Measurements from ENCODE around the gene PTPRE.

Gene PTPRE

DNA sequence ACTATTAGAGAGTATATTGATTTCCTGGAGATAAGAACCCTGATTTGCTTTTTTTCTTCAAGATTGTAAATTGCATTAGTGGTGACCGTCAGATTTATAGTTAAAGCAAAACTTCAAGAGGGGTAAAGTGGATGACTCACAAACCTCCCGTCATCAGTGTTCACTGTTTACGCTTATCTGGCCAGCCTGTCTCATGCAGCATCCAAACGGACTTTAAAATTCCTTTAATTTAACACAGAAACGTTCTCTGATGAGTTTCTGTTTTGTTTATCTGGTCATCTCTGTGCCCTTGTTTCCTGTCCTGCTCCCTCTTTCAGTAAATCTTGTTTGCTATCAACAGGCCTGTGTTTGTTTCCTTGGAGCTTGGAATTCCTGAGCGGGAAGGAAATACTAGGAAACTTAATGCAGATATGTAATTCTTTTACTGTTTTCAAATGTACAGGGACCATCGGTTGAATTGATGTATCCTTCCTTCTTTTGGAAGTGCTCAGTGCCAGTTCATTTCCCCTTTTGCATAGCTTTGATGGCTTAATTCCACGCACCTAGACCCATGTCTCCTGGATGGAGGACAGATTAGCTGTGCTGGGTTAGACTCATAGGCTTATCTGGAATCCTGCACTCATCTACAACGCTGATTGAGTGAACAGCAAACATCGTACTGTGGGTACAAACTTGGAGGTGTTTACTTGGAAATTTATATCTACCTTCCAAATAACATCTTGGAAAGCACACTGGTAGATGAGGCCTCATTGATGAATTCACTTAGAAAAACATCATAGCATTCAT lies 21.3 kb downstream of the PTPRE start:
- DNase-seq = no peak

DNA sequence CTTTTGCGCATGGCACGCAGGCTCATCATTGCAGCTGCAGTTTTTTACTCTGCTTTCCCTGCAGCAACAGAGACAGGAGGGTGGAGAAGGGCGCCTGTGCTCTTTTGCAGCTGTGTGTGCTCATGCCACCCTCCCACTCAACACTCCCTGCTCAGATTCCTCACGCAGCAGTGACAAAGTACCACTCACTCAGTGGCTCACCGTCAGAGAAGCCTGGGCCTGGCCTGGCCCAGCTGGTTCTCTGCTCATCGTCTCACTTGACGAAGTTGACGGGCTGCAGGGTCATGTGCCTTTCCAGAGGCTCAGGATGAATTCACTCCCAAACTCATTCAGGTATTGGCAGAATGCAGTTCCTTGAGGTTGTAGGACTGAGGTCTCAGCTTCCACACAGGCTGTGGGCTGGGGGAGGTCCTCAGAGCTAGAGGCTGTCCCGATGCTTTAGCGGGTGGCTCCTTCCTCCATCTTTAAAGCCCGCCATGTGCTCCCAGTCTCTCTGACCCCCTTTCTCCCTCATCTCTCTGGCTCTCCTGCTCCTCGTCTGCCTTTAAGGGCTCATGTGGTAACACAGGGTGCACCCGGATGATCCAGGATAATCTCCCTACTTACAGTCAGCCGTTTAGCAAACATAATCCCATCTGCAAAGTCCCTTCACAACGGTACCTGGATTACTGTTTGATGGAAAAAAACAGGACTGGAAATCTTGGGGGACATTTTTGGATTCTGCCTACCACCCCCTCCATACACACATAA lies 25.8 kb downstream of the PTPRE start:
- no peak for DNase-seq

DNA sequence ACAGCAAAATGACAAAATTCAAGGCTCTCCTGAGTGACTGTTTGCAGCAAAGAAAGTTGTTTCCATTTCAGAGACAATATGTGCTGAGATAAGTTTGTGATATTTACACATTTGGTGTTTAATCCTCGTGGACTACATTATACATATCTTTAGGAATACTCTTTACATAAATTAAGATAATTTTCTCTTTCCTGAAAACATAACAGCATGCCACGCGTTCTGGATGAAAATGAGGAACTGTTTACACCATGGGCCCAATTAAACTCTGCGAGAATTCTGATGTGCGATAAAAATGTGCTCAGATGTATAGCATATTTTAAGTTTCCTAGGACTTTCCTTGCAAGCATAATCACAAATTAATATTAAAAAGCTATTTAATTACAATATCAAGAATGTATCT lies 26.4 kb downstream of the PTPRE start:
- no peak for DNase-seq

DNA sequence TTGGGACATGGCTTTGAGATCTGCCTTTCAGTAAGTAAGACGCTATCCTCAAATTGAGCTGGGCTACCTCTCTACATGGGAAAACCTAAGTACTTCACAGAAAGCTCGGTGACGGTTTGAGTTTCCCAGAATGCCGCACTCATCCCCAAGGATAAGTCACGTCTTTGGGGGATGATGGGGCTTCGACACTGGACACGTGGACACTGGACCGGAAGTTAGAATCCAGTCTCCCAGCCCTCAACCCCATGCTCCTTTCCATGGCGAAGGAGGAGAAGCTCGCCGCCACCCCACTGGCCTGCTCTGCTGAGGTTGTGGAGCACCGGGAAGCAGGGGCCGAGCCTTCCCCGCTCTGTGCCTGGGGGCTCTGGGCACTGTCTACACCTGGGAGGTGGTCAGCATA lies 27.5 kb downstream of the PTPRE start:
- DNase-seq = no peak

DNA sequence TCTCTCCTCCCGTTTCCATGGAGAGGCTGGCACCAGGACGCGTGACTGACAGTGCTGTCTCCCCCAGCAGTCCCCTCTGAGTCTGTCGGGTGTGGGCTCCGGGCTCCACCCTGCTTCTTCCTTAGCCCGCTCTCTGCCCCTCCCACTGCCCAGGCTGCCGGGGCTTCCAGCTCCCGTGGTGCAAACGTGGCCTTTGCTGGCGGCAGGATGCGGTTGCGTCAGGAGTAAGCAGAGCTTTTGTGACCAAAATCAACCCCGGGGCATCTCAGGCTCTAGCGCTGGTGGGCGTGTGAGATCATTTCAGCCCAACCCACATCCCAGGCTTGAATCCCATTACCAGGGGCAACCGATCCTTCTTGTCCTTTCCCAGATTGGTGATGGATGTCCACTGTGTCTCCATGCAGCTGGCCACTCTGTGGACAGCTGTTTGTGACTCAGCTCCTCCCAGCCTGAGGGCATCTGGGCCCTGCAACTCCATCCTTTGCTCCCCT lies 28.2 kb downstream of the PTPRE start:
- peak in 5 of 14 donors; percentile 20 to 82 (median 40) for DNase-seq

DNA sequence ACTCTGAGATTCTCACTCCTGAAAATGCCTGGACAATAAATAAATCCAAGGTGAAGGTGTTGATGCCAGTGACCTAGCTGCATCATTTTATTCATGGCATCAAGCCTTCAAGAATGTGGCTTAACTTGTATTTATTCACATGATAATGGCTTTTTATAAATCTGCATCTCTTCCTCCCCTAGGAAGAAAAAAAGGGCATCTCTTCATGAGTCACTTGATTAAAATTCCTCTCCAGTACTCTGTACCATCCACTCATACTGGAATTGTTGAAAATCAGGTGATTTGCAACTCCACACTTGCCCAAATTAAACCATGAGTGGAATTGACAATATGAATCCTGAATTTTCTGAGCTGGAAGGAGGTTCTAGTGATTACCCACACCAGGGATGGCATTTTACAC lies 30.2 kb downstream of the PTPRE start:
- no peak for DNase-seq

DNA sequence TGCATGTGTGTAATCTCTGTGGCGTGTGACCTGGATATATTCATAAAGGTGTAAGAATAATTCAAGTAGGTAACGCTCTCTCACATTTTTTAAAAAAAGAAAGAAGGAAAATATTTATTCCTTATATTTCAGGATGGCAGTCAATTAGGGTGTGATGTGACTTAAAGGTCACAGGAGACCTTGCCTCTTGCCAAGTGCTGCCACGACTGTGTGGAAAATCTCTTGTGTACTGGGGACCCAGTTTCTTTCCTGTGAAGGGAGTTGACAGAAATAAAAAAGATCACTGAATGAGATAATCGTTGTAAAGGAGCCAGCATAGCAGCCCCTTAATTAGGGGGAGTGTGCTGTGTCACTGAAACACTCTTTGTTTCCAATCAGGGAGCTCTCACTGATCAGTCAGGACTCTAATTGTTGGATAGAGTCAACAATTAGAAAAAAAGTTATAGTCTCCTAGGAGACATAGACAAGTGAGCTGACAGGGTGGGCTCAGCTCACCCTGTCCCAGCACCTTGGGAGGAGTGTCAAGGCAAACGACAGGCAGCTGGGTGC lies 31.1 kb downstream of the PTPRE start:
- peak in 1 of 14 donors; percentile 41 for DNase-seq

DNA sequence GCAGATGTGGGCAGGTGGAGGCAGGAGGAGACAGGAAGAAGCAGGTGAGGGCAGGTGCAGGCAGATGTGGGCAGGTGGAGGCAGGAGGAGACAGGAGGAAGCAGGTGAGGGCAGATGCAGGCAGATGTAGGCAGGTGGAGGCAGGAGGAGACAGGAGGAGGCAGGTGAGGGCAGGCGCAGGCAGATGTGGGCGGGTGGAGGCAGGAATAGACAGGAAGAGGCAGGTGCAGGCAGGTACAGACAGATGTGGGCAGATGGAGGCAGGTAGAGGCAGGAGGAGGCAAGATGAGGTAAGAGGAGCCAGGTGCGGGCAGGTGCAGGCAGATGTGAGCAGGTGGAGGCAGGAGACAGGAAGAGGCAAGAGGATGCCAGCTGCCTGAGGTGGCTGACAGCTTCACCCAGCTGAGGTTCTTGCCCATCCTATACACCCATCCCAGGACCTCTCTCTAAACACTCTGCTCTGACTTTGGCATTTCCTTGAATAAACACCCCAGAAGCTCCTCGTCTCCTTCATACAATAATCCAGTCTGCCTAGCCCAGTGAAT lies 33.0 kb downstream of the PTPRE start:
- no peak for DNase-seq

DNA sequence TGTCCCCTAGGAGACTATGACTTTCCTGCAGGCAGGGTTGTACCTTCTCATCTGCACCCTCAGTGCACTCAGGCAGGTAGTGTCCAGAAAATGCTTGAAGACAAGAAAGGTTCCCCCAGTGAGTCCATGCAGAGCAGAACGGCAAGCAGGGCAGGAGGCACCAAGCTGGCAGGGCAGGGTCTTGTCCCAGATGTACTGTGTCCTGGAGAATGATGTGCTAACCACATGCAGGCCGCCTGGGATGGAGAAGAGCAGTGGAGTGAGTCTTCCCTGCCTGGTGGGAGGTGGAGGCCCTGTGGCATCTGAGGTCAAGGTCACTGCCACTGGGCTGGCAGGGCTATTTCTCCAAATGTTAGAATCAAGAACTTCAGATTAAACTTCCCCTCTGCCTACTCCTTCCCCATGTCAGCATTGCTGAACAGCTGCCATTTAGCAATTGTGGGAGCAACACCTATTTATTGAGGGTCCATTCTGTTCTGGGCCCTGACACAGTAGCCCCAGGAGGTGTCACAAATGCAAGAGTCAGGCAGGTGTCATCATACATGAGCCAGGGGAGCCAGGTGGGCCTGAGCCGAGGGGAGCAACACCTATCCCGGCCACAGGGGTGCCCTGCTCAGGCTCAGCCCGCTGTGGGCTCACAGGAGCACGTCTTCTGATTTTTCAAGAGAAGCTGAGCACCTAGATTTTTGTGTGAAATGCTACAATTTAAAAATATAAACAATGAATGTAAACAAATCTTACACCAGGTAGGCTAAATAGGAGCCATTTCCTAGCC lies 34.1 kb downstream of the PTPRE start:
- no peak for DNase-seq

DNA sequence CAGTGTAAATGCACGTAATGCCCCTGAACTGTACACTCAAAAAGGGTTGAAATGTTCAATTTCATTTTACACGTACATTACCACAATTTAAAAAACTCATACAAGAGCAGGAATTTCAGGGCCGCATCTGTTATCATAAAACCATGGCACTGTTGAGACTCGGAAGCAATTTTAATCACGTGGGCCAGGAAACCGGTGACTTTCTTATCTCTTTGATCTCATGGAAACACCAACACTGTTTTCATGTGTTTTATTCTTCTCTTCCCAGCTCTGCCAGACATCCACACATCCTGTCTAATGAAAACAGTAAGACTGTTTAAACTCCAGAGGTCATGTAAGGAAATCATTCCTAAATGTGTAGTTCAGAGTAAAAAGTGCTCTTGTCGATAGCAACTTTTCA lies 35.9 kb downstream of the PTPRE start:
- DNase-seq = no peak

DNA sequence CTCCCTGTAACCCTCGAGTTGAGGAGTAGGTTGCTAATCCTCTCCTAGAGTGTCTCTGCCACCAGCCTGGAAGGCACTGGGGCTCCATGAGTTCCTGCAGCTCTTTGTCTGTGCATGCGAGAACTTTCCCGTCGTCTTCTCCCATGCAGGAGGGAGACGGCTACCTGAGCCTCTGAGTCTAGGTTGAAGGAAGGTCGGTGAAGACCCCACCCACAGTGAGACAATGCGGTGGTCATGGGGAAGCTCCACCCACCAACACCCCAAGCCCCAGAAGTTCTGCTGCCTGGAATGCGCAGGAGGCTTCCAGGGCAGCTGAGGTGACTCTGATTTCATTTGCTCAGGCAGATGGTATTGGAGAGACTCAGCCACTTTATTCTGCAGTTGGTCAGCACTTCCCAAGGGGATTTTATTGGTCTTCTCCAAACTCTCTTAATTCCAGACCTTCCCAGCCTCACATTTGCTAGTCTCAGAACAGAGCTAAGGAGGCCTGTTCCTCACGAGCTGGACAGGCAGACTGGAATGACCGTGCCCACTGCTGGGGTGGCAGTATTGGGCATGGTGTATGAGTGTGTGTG lies 36.5 kb downstream of the PTPRE start:
- DNase-seq = no peak

DNA sequence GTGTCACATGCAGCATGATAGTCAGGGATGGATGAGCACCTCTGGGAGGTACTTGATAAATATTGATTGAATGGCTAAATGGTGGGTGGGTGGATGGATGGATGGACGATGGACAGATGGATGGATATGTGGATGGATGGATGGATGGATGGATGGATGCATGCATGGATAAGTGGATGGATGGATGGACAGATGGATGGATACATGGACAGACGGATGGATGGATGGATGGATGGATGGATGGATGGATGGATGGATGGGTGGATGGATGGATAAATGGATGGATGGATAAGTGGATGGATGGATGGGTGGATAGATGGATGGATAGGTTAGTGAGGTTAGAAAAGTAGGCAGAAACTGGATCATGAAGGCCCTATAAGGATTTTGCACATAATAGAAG lies 37.4 kb downstream of the PTPRE start:
- no peak for DNase-seq

DNA sequence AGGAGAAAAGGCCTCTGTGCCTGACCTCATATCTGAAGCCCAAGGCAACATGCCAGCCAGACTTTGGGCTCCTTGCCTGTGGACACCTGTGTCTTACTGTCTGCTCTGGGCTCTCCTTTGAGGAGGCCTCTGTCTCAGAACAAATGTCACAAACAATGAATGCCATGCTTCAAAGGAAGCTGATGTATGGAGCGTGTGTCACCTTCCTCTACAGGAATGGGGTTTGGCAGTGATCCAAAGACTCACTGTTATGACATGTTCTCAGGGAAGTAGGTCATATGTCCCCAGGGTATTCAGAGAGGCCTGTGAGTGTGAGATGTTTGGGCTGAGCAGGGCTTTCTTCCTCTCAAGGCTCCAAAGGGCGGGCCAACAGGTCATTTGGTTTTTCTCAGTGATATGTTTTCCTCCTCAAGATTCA lies 38.4 kb downstream of the PTPRE start:
- DNase-seq = peak in 1 of 14 donors; percentile 31

DNA sequence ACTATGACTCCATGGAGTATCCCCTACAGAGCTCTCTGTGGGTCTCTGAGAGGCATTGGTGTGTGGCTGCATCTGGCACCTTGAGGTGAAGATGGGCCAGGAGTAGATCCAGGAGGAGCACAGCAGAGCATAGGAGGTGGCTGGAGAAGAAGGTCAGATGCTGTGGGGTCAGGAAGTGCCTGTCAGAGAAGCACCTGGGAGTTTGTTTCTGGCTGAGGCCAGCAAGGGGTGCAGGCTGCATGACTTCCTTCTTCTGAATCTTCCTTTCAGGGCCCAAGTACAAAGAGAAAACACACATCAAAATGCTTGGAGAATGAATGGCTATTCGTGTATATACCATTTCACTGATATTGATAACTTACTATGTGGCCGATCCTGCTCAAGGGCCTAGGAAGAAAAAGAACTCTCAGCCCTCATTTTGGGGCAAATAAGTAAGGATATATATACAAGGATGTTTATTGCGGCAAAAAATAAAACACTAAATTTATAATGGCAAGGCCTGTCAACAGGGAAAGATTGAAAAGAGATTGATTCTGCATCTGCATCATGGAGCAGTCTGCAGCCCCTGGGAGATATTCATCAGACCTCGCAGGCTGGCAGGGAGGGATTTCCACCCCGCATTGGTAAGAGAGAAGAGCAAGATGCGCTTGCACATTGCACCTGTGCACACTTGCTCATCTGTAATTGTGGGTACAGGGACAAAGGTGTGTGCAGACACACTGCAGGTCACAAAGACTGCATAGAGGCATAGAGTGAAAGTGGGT lies 39.2 kb downstream of the PTPRE start:
- DNase-seq = no peak

DNA sequence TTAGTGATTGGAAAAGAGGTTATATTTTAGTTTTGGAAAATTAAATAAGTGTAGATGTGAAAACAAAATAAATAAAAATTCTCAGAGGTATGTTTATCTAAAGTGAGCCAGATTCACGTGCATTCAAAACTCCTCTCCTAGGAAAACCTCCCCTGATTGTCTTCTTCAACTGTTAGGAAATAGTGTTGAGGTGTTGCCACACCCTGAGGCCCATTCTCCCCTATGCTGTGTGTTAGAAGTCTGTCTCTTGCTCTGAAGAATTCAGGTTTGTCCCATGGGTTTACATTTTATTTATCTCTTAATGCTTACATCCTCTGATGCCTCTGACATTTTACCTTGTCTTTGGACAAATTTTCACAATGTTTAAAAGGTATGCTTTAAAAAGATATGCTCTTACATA lies 40.3 kb downstream of the PTPRE start:
- DNase-seq = no peak

DNA sequence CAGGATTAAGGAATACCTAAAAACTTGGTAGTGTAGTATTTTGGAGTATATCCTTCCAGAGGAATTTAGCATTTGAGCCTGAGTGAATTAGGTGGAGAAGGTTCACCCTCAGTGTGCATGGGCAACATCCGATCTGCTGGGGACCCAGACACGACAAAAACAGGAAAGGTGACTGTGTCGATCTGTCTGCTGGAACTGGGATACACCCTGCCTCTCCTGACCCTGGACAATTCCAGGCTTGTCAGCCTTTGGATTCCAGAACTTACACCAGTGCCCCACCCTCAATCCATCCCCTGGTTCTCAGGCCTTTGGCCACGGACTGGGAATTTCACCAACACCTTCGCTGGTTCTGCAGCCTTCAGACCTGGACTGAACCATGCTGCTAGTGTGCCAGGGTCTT lies 41.9 kb downstream of the PTPRE start:
- DNase-seq = no peak

DNA sequence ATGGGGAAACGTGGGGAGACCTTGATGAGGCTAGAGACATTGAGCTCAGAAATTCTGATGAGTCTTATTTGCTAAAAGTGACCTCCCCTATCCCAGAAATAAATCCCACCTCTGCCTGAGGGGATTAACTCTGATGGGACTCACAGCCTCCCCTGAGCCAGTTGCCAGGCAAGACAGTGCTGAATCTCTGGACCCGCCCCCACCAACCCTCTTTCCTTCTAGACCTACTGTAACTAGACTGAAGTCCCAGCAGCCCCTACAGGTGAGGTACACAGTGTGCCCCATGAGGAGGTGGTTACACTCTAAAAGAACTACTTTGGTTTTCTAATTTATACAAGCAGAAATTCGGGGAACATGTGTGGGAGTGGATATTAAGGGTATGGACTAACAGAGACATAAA lies 42.9 kb downstream of the PTPRE start:
- DNase-seq = no peak

DNA sequence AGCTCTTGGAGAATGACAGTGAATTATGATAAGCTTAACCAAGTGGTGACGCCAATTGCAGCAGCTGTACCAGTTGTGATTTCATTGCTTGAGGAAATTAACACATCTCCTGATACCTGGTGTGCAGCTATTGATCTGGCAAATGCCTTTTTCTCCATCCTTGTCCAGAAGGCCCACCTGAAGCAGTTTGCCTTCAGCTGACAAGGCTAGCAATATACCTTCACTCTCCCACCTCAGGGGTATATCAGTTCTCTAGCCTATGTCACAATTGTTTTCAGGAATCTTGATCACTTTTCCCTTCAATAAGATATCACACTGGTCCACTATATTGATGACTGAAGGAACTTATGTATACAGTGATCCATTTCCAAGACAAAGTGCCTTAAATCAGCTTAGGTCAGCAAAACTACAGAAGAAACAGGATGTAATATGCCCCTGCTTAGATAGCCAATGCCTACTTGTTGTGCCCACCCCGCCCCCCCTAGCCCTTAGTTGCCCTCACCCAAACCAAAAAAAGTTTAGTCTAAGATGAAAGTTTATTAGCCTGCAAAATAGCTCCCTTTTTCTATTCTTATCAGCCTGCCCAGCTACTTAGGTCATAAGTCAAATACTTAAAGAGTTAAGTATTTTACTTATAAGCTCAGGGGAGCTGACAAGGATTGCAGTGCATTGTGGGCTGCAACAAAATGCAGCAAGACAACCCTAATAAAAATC lies 45.1 kb downstream of the PTPRE start:
- no peak for DNase-seq

DNA sequence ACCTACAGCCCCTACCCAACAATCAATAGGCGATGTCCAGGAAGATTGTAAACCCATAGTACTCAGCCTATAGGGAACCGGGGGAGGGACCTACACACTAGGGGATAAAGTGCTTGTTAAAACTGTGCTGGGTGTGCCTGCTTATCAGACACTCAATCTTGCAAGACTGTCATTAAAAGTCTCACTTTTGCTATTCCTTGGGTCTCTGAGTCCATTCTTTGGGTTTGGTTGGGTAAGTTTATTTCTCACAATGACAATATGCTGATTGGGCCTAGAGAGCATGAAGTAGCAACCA lies 45.6 kb downstream of the PTPRE start:
- no peak for DNase-seq

DNA sequence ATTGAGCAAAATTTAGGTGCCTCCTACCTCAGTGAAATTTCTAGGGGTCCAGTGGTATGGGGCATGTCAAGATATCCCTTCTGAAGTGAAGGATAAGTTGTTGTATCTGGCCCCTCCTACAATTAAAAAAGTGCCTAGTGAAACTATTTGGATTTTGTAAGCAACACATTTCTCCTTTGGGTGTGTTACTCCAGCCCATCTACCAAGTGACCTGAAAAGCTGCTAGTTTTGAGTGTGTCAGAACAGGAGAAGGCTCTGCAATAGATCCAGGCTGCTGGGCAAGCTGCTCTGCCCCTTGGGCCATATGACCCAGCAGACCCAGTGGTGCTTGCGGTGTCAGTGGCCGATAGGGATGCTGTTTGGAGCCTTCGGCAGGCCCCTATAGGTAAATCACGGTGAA lies 46.0 kb downstream of the PTPRE start:
- no peak for DNase-seq

DNA sequence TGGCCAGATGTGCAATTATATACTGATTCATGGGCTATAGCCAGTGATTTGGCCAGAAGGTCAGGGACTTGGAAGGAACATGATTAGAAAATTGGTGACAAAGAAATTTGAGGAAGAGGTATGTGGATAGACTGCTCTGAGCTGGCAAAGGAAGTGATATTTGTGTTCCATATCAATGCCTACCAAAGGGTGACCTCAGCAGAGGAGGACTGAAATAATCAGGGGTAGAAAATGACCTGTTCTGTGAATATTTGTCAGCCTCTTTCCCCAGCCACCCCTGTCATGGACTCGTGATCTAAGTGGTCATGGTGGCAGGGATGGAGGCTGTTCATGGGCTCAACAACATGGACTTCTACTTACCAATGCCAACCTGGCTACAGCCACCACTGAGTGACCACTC lies 47.0 kb downstream of the PTPRE start:
- no peak for DNase-seq
